ENCODE data around the gene ANKS6.

The ANKS6 gene

DNA sequence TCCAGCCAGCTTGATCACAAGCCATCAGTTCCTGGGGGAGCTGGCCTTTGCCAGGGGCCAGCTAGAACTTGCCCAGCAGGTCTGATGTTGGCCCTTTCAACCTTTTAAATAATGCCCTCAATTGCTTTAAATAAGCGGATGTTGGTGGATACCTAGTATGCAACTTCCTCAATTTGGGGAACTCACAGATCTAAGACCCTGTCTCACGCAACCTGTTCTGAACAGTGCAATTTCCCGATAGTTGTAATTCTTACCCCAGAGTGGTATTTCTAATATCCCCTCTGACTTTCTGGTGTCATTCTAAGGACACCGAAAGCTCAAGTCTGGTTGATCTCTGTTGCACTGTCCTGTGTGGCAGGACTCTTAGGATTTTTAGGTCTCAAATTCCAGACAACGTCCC lies 34.2 kb upstream of the ANKS6 start:
- Histone ChIP-seq H4K20me1 (ENCODE audit: insufficient read depth, low read length, poor library complexity, severe bottlenecking) (no peaks in the 10 kb centered on the region), H3K9me3 (ENCODE audit: insufficient read depth, low read depth, low read length) (no peaks in the 10 kb centered on the region), H3K27me3 (ENCODE audit: insufficient read depth, low read length, poor library complexity, severe bottlenecking) (no peaks in the 10 kb centered on the region), H3K36me3 (ENCODE audit: insufficient read depth, low read length) (no peaks in the 10 kb centered on the region), H3K4me3 (ENCODE audit: low read length, poor library complexity, severe bottlenecking) (no peak overlapping the region), H2AFZ (ENCODE audit: low read length) (no peak overlapping the region), H3K9me2 (replicated peaks; ENCODE audit: low read depth, low read length) (no peaks in the 10 kb centered on the region), H3K4me2 (ENCODE audit: low read depth, low read length, poor library complexity, severe bottlenecking) (no peak overlapping the region), H3K79me2 (ENCODE audit: insufficient read depth, low read length) (no peaks in the 10 kb centered on the region), H3K4me1 (ENCODE audit: insufficient read depth, low read length, poor library complexity, severe bottlenecking) (no peaks in the 10 kb centered on the region), H3F3A (ENCODE audit: low read depth) (no peaks in the 10 kb centered on the region), H3K9ac (ENCODE audit: low read depth, low read length, poor library complexity, severe bottlenecking) (no peak overlapping the region)
- TF ChIP-seq EZH2phosphoT487 (IDR thresholded peaks at IDR 0.05; ENCODE audit: borderline replicate concordance): no peak
- TF ChIP-seq, protein P1, sequence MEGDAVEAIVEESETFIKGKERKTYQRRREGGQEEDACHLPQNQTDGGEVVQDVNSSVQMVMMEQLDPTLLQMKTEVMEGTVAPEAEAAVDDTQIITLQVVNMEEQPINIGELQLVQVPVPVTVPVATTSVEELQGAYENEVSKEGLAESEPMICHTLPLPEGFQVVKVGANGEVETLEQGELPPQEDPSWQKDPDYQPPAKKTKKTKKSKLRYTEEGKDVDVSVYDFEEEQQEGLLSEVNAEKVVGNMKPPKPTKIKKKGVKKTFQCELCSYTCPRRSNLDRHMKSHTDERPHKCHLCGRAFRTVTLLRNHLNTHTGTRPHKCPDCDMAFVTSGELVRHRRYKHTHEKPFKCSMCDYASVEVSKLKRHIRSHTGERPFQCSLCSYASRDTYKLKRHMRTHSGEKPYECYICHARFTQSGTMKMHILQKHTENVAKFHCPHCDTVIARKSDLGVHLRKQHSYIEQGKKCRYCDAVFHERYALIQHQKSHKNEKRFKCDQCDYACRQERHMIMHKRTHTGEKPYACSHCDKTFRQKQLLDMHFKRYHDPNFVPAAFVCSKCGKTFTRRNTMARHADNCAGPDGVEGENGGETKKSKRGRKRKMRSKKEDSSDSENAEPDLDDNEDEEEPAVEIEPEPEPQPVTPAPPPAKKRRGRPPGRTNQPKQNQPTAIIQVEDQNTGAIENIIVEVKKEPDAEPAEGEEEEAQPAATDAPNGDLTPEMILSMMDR (conservative IDR thresholded peaks at IDR 0.05; ENCODE audit: low read length): no peak

DNA sequence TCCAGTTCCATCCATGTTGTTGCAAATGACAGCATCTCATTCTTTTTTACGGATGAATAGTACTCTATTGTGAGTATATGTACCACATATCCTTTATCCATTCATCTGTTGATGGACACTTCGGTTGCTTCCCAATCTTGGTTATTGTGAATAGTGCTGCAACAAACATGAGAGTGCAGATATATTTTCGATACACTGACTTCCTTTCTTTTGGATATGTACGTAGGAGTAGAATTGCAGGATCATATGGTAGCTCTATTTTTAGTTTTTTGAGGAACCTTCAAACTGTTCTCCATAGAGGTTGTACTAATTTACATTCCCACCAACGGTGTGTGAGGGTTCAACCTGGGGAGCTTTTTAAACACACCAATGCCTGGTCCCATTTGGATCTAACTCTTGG lies 33.4 kb upstream of the ANKS6 start:
- Histone ChIP-seq H3K9ac (ENCODE audit: low read depth, low read length, poor library complexity, severe bottlenecking) (no peak overlapping the region), H2AFZ (ENCODE audit: low read length) (no peak overlapping the region), H3K4me2 (ENCODE audit: low read depth, low read length, poor library complexity, severe bottlenecking) (no peak overlapping the region), H3K4me3 (ENCODE audit: low read length, poor library complexity, severe bottlenecking) (no peak overlapping the region), H3K9me3 (ENCODE audit: insufficient read depth, low read depth, low read length) (no peaks in the 10 kb centered on the region), H3K4me1 (ENCODE audit: insufficient read depth, low read length, poor library complexity, severe bottlenecking) (no peaks in the 10 kb centered on the region), H3F3A (ENCODE audit: low read depth) (no peaks in the 10 kb centered on the region), H3K27me3 (ENCODE audit: insufficient read depth, low read length, poor library complexity, severe bottlenecking) (no peaks in the 10 kb centered on the region), H4K20me1 (ENCODE audit: insufficient read depth, low read length, poor library complexity, severe bottlenecking) (no peaks in the 10 kb centered on the region), H3K79me2 (ENCODE audit: insufficient read depth, low read length) (no peaks in the 10 kb centered on the region), H3K36me3 (ENCODE audit: insufficient read depth, low read length) (no peaks in the 10 kb centered on the region), H3K9me2 (replicated peaks; ENCODE audit: low read depth, low read length) (no peaks in the 10 kb centered on the region)
- TF ChIP-seq, protein P1 (conservative IDR thresholded peaks at IDR 0.05; ENCODE audit: low read length): no peak
- TF ChIP-seq EZH2phosphoT487 (IDR thresholded peaks at IDR 0.05; ENCODE audit: borderline replicate concordance): no peak

DNA sequence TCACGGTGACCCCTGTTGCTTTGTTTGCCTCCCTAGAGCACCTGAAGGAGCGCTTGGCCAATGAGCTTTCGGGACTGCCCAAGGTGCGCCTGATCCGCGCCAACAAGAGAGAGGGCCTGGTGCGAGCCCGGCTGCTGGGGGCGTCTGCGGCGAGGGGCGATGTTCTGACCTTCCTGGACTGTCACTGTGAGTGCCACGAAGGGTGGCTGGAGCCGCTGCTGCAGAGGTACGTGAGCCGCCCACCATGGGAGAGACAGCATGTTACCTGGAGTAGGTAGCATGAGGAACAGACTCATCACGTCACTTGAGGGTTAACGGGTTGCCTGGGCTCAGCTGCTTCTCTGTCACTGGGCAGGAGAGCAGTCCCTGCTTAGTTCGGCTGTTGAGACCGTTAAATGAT lies 30.4 kb upstream of the ANKS6 start:
- Histone ChIP-seq H4K20me1 (ENCODE audit: insufficient read depth, low read length, poor library complexity, severe bottlenecking) (no peaks in the 10 kb centered on the region), H3K4me3 (ENCODE audit: low read length, poor library complexity, severe bottlenecking) (no peak overlapping the region), H3K79me2 (ENCODE audit: insufficient read depth, low read length) (no peaks in the 10 kb centered on the region), H3K9me3 (ENCODE audit: insufficient read depth, low read depth, low read length) (no peaks in the 10 kb centered on the region), H2AFZ (ENCODE audit: low read length) (no peak overlapping the region), H3F3A (ENCODE audit: low read depth) (no peaks in the 10 kb centered on the region), H3K9ac (ENCODE audit: low read depth, low read length, poor library complexity, severe bottlenecking) (no peak overlapping the region), H3K4me2 (ENCODE audit: low read depth, low read length, poor library complexity, severe bottlenecking) (no peak overlapping the region), H3K4me1 (ENCODE audit: insufficient read depth, low read length, poor library complexity, severe bottlenecking) (no peaks in the 10 kb centered on the region), H3K36me3 (ENCODE audit: insufficient read depth, low read length) (no peaks in the 10 kb centered on the region), H3K9me2 (replicated peaks; ENCODE audit: low read depth, low read length) (no peaks in the 10 kb centered on the region), H3K27me3 (ENCODE audit: insufficient read depth, low read length, poor library complexity, severe bottlenecking) (no peaks in the 10 kb centered on the region)
- no peak for TF ChIP-seq EZH2phosphoT487 (IDR thresholded peaks at IDR 0.05; ENCODE audit: borderline replicate concordance)
- TF ChIP-seq, protein P1 (conservative IDR thresholded peaks at IDR 0.05; ENCODE audit: low read length): no peak

Data from Loucy (cell line).